ENCODE data around the gene RECQL5.

Gene RECQL5

DNA sequence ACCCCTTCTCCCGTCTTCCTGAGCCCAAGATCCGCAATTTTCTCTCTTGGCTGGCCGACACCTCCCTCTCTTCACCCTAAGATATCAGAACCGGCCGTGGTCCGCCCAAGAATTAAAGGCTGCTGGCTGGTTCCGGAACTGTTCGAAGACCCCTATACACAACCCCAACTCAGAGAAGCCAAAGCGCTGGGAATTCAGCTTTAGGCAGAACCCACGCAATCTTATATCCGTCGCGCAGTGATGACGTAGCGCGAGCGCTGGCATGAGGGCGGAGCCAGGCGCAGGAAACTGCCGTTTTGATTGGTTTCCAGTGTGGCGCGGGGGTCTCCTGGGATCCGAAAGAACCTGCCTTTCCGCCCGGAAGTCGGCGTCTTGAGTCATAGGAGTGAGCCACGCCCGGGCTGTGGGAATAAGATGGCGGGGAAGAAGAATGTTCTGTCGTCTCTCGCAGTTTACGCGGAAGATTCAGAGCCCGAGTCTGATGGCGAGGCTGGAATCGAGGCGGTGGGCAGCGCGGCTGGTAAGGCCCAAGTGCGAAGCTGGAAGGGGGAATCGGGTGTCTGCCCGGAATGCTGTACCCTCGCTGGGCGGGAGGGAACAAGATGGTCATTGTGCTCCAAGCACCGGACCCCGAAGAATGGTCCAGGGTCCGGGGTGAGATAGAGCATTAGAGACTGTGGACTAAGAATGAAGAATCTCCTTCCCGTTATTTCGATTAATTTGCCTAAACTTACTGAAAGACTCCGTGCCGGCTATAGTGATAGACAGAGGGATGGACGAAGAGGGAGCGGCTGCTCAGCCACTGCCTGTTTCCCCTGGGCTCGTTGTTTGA, at the start of gene RECQL5, which contains the start of gene SAP30BP:
Gene RECQL5, minus strand, starts transcription at position 196 of the 832 bp plus-strand sequence. CDS start 597 bp downstream, outside the sequence.
Gene SAP30BP, plus strand, starts transcription at position 380 of the 832 bp plus-strand sequence. Its CDS starts 35 bp downstream, at position 415.
- peak; percentile 96 for FAIRE-seq

GRCh38 chr17:75712446-75712845, 45.5 kb upstream of the RECQL5 start:
- FAIRE-seq: no peak

- FAIRE-seq: no peak
Observed at GRCh38 chr17:75707079-75707571, 40.2 kb upstream of the RECQL5 start.

- FAIRE-seq: no peak
Observed at GRCh38 chr17:75706042-75706728, 39.2 kb upstream of the RECQL5 start.

- no peak for FAIRE-seq
Observed at GRCh38 chr17:75704963-75705875, 38.3 kb upstream of the RECQL5 start.

DNA sequence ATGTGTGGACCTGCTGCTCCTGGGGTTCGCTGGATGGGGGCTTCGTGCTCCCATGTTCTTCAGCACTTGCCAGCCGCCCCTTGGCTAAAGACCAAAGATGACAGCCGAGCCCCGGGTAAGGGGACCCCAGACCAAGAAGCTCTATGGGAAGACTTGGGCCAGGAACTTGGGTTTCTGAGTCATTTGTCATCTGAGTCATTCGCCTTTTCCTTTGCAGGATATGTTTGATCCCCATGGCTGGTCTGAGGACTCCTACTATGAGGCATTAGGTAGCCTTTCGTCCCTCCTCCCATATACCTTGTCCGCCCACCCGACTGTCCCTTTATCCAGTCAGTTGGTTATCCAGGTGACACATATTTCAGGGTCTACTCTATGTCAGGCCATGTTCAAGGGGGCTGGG, 36.6 kb upstream of the RECQL5 start:
- FAIRE-seq: no peak

- FAIRE-seq: no peak
Observed at GRCh38 chr17:75703191-75703590, 36.2 kb upstream of the RECQL5 start.

DNA sequence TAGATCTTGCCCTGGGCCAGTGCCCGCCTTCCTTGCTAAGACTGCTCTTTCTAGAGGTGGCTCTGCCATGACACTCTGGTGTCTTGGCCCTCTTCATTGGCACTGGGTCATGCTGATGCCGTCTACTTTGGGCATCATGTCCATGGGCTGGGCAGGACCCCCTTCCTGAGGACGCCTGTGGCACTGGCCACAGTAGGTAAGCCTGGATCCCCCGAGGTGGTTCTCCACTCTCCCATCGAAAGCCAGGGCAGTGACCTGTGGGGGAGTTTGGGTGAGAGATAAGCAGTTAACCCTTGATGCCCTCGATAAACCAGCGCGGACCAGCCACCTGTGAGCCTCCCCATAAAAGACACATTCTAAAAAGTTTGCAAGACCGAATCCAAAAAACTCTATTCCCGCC, 34.3 kb upstream of the RECQL5 start:
- no peak for FAIRE-seq

DNA sequence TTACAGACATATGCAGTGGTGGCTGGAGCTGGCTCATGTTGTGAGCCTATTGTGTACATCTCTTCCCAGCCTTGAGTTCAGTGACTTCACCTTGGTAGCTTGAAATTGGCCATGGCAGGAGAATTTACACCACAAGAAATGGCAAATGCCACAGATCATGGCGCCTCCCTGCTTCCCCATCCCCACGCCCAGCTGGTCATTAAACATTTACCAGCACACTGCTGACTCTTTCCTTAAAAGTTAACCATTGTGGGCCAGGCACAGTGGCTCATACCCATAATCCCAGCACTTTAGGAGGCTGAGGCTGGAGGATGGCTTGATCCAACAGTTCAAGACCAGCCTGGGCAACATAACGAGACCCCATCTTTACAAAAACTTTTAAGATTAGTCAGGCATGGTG, 31.7 kb upstream of the RECQL5 start:
- no peak for FAIRE-seq

DNA sequence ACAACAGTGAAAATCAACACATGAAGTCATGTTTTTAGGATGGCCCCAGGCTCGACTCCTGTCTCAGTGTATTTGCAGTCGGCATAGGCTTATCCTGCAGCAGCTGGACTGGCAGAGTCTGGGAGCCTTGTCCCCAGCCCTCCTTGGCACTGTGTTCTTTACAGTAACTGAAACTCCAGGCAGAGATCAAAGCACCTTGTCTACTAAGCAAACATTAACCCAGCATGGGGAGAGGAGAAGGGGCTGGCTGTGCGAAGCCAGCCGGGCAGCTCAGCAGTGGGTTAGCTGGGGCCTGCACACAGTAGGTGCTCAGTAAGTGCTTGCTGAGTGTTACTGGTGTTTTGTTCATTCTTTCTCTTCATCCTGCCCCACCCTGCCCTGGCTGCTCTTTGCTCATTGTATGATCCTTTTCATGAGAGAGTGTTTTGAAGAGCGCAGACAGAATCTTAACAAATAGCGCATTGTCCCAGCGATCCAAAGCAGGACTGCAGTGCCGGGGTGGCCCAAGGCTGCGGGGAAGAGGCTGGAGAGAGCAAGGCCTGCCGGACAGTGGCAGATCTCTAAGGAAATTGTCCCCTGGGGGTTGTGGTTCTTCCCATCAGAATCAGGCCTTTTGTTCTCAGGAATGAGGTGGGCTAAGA, 30.8 kb upstream of the RECQL5 start:
- no peak for FAIRE-seq

GRCh38 chr17:75695830-75696271, 28.9 kb upstream of the RECQL5 start:
- FAIRE-seq: no peak

- no peak for FAIRE-seq
Observed at GRCh38 chr17:75695141-75695829, 28.3 kb upstream of the RECQL5 start.

- no peak for FAIRE-seq
Observed at GRCh38 chr17:75694536-75694935, 27.6 kb upstream of the RECQL5 start.

- FAIRE-seq: no peak
Observed at GRCh38 chr17:75693500-75694481, 26.8 kb upstream of the RECQL5 start.

- FAIRE-seq: no peak
Observed at GRCh38 chr17:75692976-75693375, 26.0 kb upstream of the RECQL5 start.

- no peak for FAIRE-seq
Observed at GRCh38 chr17:75691801-75692626, 25.1 kb upstream of the RECQL5 start.

DNA sequence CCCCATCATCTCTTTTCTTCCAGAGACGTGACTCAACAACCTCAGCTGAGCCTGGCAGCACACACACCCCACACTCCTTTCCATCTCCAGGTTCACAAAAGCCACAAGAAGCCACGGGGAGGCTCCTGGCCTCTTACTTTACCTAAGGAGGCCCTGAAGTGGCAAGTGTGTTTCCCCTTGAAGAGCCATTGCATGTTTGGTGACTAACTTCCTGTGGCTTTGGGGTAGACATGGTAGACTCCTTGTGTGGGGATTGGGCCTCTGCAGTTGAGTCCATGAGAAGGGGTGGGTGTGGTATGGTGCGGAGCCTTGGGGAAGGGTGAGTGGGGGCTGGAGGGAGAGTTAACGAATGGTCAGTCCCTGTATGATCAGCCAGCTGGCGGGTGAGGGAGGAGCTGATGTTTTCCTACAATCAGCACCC, 24.4 kb upstream of the RECQL5 start:
- no peak for FAIRE-seq

GRCh38 chr17:75689441-75689873, 22.5 kb upstream of the RECQL5 start:
- no peak for FAIRE-seq

DNA sequence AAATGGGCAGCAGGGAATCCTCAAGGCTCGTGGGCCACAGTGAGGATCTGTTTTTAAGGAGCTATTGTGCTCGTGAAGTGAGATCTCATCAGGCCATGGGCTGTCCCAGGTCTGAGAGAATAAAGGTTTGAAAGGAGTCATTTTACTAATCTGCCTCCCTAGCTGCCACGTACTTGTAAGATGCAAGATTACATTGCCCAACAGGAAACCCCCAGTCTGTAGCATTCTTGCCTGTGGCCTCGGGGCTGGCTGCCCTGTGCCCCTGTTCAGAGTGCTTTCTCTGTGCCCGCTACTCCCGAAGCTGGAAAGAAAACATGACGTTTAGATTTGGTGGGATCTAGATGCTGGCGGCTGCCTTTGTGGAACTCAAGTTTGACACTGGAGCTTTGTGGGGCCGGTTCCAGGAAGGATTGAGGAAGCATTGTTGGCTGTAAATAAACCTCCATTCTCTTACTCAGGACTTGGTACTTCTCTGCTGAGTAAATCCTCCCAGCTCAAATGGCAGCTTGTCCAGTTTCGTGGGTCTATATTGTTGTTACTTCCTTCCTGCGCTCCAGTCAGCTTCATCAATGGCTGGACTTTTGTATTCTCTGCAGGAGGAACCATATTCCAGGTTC, 21.4 kb upstream of the RECQL5 start:
- no peak for FAIRE-seq

Data from endometrium (tissue), 2 donors.